Stimulated activated CD4-positive, alpha-beta T cell treated with anti-CD3 and anti-CD28 coated beads, TNF-alpha, amount 100 ng/mL, for 1 hour (primary cell): ENCODE data around the gene PON2.
"Not testable (repeated sequence)": the region's sequence is repeated elsewhere in the genome, so short reads cannot be mapped to it uniquely, and the experiment has no call there.

Experiments used
- DNase-seq, 3 donors: peaks; one replicate each; pipeline ENCODE4 v3.0.0-alpha.2; 2020; ENCODE audit warnings: low read depth in 3 of 3, low spot score in 1 of 3

PON2 gene

DNA sequence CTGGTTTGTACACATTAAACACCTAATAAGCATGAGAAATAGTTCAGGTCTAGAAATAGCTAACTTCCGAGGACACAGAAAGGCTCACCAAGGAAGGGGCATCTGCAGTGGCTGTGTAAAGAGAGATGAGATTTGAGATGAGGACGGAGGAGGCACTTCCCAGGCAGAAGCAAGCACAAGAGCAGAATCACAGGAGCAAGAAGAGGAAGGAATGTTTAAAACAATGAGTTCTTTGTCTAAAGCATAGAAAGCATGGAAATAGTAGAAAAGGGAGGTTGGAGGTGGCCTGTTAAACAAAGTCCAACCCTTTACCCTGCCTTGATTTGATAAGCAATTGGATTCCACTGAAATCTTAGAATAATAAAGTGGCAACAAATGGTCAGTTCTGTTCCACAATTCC, 27.1 kb downstream of the PON2 start:
- no peak for DNase-seq

DNA sequence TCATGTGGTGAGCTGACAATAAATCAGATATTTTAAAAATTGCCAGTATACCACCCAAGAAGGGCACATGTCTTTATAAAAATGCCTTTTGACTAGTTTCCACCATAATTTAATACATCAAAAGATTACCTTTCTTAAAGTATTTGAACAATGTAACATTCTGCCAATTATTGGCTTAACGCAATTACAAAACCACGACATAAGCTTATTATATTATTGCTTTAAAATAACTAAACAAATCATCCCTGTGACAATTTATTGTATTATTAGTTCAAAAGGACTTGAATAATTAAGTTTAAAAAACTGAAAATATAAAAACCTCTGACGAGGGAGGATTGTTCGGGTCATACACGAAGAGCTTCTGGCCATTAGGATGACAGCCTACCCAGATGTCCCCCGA, 29.0 kb downstream of the PON2 start:
- no peak for DNase-seq

DNA sequence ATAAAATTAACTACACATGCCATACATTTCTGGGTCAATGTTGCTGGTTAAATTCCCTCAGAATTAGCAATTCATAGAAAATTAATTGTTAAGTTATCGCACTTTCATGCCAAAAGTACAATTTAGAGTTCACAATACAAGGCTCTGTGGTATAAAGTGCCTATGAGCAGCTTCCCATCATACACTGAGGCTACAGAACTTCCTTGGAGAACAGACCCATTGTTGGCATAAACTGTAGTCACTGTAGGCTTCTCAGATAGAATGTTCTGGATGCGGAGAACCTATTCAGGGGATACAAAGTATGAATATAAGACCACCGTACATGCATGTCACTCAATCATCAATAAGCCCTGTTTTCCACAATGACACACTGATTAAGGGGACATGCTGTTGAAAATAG, 29.6 kb downstream of the PON2 start:
- DNase-seq: no peak

DNA sequence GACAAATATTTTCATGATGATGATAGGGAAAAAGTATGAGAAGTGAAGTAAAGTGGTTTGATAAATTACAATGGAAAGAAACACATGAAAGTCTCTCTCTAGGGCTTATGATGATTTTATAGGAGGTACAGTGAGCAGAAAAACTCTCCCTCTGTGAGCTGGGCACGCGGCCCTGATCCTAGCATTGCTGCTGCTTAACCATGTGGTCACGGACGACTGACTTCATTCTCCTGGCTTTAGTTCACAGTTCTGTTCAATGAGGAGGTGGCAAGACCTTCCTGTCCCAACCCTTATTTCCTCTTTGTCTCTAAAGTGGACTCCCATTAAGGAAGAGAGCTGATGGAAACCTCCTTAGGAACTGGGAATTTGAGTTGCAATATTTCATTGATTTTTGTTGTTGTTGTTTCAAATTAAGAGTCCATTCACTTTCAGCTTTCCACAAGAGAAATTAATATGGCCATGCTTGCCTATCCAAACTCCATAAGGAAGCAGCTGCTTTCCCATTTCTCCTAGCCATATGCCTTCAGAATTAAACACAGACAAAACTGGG, 30.4 kb downstream of the PON2 start:
- DNase-seq: no peak

DNA sequence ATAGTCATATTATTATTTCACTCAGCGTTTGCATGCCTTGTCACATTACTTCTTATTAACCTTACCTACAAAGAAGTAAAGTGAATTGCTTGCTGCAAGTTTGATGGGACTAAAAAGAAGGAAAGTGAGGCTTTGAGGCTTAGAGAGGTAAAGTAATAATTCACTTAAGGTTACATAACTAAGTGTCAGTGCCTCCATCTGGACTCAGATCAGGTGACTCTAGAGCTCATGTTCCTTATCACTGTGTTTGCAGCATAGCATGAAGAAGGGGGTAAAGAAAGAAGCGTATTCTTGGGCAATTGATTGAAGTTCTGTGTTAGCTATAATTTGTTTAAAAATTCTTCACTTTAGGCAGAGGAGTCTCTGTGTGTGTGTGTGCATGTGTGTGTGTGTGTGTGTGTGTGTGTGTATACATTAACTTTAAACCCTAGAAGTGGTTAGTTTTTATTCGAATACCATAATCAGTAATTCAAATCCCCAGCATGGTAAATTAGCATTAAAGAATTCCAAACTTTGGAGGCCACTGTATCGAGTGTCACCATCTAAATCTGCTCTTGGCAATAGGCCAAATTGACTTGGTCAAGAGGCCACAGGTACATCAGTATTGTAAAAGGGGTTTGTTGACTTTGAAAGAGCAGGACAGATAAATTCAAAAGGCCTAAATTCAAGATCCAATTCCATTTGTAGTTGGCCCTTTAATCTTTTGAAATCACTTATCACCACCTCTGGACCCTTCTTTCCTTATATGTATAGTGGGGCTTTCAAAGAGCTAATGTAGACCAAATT, 36.5 kb downstream of the PON2 start:
- no peak for DNase-seq

DNA sequence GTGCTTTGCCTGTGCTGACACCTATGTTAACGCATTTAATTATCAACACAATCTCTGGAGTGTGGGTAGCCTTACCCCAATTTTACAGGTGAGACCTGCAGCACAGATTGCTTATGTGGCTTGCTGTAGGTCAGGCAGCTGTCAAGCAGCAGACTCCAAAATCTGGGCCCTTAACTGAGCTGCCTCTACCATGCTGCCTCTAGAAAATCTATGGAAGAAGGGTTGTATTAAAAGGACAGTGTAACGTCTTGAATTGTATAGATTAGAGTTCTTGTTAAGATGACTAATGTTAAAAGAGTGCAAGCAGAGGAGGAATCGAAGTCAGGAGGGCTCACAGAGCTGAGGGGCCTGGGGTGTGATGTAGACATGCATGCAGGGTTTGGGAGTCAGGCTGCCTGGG, 37.4 kb downstream of the PON2 start:
- DNase-seq: no peak

DNA sequence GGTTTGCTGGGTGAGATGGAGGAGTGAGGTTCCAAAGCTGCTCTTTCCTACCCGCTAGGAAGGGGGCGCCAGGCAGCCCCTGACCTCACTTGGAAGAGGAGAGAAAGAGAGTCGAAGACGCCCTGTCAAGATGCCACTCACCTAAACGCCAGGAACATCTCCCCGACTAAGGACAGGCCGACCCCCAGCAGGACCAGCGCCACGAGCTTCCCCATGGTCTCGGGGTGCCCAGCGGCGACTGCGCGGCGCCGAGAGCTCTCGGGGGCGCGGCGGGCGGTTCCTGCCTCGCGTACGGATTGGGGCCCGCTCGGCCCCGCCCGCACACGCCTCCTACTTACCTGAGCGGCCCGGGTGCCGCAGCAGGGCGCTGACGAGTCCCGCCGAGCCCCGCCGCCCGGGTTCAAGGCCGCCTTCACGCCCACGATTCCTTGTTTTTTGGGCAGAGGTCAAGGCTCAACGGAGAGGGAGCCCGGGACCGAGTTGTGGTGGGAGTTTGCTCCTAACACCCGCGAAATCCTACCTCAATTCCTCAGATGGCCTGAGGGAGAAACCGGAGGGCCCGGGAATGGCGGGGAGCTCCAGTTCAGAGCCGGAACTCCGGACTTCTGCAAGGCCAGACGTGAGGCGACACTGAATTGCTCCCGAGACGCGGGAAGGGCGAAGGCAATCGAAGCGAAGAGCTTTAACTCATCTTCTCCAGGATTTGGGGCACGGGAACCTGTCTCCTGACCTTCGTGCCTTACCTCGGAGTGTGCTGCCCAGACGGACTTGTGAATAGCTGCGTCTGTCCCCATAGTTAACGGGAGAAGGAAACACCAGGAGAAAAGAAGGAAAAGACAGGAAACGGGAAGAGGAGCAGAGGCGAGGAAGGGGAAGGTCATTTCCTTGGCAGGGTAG, 38.4 kb downstream of the PON2 start, which contains the start of gene PON3:
PON3 (minus strand) TSS at position 240 of the 897 bp plus-strand sequence; CDS start at position 215, 25 bp downstream.
- DNase-seq: no peak

DNA sequence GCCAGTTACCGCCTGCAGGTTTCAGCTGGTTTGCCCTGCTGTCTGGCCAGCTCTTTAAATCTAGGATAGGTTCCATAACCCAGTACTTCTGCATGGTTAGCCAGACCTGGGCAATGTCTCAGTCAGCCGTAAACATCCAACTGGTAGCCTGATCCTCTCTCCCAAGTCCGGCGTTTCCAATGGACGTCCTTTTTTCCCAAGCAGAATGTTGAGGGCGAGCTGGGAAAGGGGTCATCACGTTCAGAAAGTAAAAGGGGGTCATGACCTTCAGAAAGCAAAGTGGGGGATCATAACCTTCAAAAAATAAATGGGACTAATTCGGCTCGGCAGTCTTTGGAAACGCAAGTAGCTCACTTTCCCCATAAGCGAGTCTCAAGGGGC, 39.1 kb downstream of the PON2 start:
- DNase-seq: no peak

DNA sequence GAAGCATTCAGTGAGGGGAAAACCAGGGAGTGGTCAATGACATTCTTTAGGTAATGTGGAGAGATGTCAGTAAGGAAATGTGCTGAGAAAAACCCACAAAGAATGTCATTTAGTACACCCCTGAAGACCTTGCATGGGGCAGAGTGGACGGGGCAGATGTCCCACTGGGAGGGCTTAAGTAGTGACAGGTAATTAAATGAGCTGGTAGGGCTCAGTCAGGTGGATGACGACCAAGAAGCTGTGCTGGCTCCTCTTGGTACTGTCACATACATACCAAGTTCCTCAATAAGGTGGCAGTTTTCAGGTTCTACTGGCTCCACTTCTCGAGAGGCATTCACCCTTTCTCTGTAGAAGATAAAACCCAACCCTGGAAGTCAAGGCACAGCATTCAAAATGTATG, 40.5 kb downstream of the PON2 start:
- DNase-seq: no peak

DNA sequence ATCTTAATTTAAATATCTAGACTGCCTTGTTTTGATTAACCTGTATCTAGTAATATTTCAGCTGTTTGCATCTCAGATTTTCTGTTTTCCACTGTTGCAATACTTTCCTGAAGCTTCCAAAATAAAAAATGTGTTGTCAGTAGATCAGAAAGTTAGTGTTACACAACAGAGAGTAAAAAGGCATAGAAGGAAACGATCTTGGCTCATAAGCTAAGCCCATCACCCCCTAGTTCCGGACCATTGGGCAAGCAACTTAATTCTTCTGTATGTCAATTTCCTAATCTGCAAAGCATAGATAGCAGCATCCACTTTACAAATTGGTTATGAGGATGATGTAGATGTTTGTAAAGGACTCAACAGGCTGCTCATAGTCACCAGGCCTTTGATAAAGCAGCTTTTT, 43.1 kb downstream of the PON2 start:
- DNase-seq: no peak

DNA sequence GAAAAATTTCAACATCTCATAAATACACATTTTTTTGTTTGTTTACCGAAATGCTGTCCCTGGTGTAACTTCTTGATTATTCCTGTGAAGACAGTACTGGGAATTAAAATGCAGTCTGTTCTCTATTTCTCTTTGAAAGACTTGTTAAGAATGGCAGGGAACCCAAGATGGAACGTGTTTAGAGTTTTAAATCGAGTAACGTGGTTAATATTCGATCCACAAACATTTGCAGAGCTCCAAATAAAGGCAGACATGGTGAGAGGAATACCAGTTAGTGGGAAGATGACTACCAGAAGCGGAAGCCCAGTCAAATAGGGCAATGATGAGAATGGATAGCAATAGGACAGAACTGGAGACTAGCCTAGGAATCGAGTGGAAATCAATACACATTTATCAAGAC, 45.3 kb downstream of the PON2 start:
- no peak for DNase-seq

DNA sequence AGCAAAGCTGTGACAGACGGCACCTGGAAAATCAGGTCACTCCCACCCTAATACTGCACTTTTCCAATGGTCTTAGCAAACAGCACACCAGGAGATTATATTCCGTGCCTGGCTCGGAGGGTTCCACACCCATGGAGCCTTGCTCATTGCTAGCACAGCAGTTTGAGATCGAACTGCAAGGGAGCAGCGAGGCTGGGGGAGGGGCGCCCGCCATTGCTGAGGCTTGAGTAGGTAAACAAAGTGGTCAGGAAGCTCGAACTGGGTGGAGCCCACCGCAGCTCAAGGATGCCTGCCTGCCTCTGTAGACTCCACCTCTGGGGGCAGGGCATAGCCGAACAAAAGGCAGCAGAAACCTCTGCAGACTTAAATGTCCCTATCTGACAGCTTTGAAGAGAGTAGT, 55.4 kb downstream of the PON2 start:
- DNase-seq: not testable (repeated sequence)

DNA sequence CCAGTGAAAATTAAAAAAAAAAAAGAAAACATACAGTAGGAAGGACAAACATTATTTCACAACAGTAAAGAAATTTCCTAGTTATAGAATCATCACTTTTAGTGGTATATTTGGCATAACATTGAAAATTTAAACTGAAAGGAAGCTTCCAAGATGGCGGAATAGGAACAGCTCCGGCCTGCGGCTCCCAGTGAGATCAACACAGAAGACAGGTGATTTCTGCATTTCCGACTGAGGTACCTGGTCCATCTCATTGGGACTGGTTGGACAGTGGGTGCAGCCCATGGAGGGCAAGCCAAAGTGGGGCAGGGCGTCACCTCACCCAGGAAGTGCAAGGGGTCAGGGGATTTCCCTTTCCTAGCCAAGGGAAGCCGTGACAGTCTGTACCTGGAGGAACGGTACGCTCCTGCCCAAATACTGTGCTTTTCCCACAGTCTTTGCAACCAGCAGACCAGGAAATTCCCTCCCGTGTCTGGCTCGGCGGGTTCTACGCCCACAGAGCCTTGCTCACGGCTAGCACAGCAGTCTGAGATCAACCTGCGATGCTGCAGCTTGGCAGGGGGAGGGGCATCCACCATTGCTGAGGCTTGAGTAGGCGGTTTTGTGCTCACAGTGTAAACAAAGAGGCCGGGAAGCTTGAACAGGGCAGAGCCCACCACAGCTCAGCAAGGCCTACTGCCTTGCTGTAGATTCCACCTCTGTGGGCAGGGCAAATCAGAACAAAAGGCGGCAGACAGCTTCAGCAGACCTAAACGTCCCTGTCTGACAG, 58.0 kb downstream of the PON2 start:
- no peak for DNase-seq

DNA sequence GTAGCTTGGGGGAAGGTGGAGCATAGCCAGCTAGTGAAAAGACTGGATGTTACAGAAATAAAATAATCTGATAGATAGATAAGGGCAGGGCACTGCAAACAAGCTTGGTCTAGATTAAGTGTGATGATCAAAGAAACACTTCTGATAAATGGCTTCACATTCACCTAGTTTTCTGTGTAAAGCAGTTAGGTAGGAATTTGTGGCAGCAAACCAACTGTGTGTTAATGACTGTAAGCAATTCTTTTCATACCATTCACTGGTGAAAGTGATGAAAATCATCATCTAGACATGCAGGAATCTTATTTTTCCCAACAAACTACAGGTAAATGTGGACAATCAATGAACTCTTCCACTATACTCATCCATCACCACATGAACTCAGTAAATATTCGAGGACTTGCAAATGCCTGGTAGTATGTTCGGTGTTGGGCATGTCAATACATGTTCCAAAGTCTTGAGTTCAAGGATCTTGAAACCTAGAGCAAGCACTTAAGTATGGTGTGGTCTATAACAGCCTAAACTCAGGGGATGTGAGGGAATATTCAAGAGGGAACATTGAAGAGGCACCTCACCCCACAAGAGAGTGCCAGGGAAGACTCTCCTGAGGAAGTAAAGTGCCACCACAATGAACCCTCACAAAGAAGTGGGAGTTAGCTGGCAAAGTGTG, 59.1 kb downstream of the PON2 start:
- DNase-seq: no peak

DNA sequence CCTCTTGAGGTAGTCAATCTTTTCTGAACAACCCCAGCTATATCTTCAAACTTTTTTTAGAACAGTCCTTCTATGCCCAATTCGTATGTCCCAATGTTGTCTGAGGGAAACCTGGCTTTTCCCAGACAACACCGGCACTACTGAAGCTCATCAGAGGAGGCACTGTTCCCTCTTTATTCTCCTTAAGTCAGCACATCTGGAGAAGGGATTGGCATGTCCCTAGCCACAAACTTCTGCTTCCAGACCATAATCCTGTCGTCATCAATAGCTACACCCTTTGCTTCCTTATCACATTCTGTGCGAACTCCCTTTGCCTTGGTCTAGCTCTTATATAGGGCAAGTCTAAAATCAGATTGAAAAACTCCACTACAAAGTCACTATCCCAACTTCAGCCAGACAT, 61.5 kb downstream of the PON2 start:
- no peak for DNase-seq

DNA sequence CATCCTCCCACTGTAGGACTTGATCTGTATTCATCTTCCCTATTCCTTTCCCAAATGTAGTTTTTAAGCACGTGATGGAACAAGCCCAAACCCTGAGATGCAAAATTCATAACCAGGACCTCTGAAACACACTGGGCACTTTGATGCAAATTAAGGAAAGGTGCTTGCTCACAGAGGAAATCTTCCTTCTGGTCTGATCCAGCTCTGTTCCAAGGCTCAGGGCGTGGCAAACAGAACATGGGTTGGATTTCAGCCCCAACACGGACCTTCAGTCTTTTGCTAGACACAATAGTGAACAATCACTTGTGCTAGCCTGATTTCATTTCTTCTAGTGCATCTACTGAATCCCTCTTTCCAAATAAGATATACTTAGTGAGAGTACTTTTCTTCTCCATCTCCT, 66.6 kb downstream of the PON2 start:
- no peak for DNase-seq

DNA sequence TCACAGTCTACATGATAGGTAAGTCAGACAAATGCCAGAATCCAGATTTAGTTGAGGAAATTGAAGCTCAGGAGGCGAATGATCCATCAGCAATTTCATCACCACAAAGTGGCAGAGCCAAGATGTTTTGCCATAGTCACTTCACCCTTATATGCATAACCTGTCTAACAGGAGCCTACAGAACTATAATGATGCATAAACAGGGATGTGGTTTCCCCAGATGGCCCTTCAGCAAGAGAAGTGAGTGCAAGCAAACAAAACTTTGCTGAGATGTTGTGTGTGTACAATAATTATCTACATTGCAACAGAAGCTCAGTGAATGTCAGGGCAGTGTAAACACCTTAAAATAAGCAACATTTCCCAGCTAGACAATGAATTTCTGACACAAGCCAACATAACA, 67.2 kb downstream of the PON2 start:
- DNase-seq: no peak

DNA sequence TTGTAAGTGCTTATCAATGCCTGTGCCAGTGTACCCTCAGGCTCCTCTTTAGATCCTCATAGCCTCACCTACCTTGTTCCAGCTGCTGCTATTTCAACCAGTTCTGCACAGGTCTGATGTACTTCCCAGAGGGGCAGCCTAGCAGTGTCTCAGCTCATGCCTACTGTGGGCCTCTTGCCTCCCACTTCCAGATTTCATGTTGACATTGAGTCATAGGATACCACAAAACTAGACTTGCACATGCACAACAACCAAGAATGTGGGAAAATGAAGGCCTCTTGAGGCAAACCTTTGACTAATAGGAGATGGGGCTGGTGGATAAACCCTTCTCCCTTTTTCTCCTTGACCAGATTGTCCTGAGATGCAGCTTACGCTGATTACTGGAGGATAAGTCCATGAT, 69.7 kb downstream of the PON2 start:
- DNase-seq: no peak

DNA sequence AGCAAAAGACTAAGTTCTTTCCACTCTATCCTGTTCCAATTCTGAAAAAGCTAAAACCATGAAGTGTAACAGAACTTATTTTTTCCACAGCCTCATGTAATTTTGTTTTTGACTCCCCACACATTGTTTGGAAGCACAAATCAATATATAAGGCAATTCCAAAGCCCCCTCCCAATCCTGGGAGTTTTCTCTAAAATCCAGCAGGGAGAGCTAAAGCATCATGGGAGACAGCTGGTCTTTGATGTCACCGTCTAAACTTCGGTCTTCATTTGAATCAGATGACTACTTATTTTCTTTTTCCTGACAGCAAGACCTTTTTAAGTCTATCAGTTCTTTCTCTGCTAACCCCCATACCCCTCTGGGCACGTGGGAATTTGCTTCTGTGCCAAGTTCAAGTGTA, 77.2 kb downstream of the PON2 start:
- no peak for DNase-seq
